Keratinocyte (primary cell): ENCODE measurements around the gene EAPP. TPM values are rescaled to one million over a fixed set of nuclear protein-coding genes. Genes with fewer than 3 reads are reported as not detected.

ENCODE experiments used
- DNase-seq: peaks from one replicate; pipeline ENCODE4 v3.0.0-alpha.2; 2011; ENCODE audit warnings: low read depth, missing footprints, low spot score
- FAIRE-seq: peaks from 2 replicates; lab custom pipeline; 2011; peaks lifted over from hg19 to GRCh38; lab: Jason Lieb, UNC
- H2AFZ ChIP-seq: 2 replicates; pipeline ENCODE4 v1.6.0; 2012; ENCODE audit warnings: low read length, control low read depth, inconsistent platforms; ENCODE audit not compliant: control insufficient read depth
- H3K27ac ChIP-seq: 2 replicates; pipeline ENCODE4 v1.5.1; 2011; ENCODE audit warnings: low read length; ENCODE audit not compliant: control insufficient read depth, insufficient read depth
- H3K27me3 ChIP-seq: 3 replicates; pipeline ENCODE4 v1.6.0; 2011; ENCODE audit warnings: low read length; ENCODE audit not compliant: control insufficient read depth, insufficient read depth; ENCODE audit errors: extremely low read depth
- H3K36me3 ChIP-seq, 2 experiments: 2 replicates in 1 of 2; 3 replicates in 1 of 2; pipeline ENCODE4 v1.5.1; 2011; ENCODE audit warnings: low read length in 2 of 2, mild to moderate bottlenecking in 1 of 2; ENCODE audit not compliant: control insufficient read depth in 2 of 2, insufficient read depth in 2 of 2; ENCODE audit errors: extremely low read depth in 1 of 2
- H3K4me1 ChIP-seq: 3 replicates; pipeline ENCODE4 v1.5.1; 2011; ENCODE audit warnings: low read length; ENCODE audit not compliant: control insufficient read depth, insufficient read depth; ENCODE audit errors: extremely low read depth
- H3K4me2 ChIP-seq: 3 replicates; pipeline ENCODE4 v1.6.0; 2011; ENCODE audit warnings: low read depth, low read length; ENCODE audit not compliant: control insufficient read depth, insufficient read depth; ENCODE audit errors: extremely low read depth
- H3K4me3 ChIP-seq, 3 experiments: fragments of 200-600 bp in 1 of 3; sonication (generic) in 1 of 3; 2 replicates in 2 of 3; 3 replicates in 1 of 3; pipeline ENCODE4 v1.5.1; 2011 to 2016; ENCODE audit warnings: low read length in 3 of 3, mild to moderate bottlenecking in 3 of 3, control low read depth in 2 of 3, inconsistent platforms in 1 of 3, low read depth in 1 of 3, mixed read lengths in 1 of 3, mixed run types in 1 of 3, moderate library complexity in 1 of 3; ENCODE audit not compliant: control insufficient read depth in 2 of 3, insufficient read depth in 2 of 3; ENCODE audit errors: extremely low read depth in 1 of 3
- H3K79me2 ChIP-seq: 2 replicates; pipeline ENCODE4 v1.6.0; 2012; ENCODE audit warnings: low read length; ENCODE audit not compliant: control insufficient read depth, insufficient read depth
- H3K9ac ChIP-seq: 3 replicates; pipeline ENCODE4 v1.6.0; 2011; ENCODE audit warnings: low read length; ENCODE audit not compliant: control insufficient read depth, insufficient read depth; ENCODE audit errors: extremely low read depth
- H3K9me1 ChIP-seq: 3 replicates; pipeline ENCODE4 v1.6.0; 2011; ENCODE audit warnings: low read length; ENCODE audit not compliant: control insufficient read depth, insufficient read depth; ENCODE audit errors: extremely low read depth
- H3K9me3 ChIP-seq: 2 replicates; pipeline ENCODE4 v1.5.1; 2012; ENCODE audit warnings: low read depth, low read length; ENCODE audit not compliant: control insufficient read depth
- H4K20me1 ChIP-seq: 3 replicates; pipeline ENCODE4 v1.6.0; 2011; ENCODE audit warnings: low read length; ENCODE audit not compliant: control insufficient read depth, insufficient read depth; ENCODE audit errors: extremely low read depth
- CTCF ChIP-seq, 3 experiments: IDR thresholded peaks in 1 of 3; conservative IDR thresholded peaks in 1 of 3; optimal IDR thresholded peaks in 1 of 3; 2 replicates in 2 of 3; 3 replicates in 1 of 3; pipeline versions ENCODE3 to v1.5.1; 2011; ENCODE audit warnings: low read length in 3 of 3, mild to moderate bottlenecking in 3 of 3, moderate library complexity in 2 of 3, control low read depth in 1 of 3, inconsistent platforms in 1 of 3; ENCODE audit not compliant: insufficient read depth in 2 of 3; ENCODE audit errors: extremely low read depth in 1 of 3
- EZH2 ChIP-seq: IDR thresholded peaks from one replicate; pipeline ENCODE4 v1.6.1; 2012; ENCODE audit warnings: inconsistent platforms, mild to moderate bottlenecking, low read length, moderate library complexity
- dilution Hi-C: fragments of 300-500 bp; cut with MboI; formaldehyde crosslinking; loops from one replicate; pipeline ENCODE4 v1.7.0; 2020; ENCODE audit warnings: low sequenced_read_pairs; ENCODE audit not compliant: extremely low pct_ligation_motif_present
- polyA minus RNA-seq, 3 experiments: library from RNA; depleted of rRNA, polyadenylated mRNA; stranded (reverse); fragments of >200 nt; gene quantifications; 1 replicate in 1 of 3; 2 replicates in 1 of 3; 3 replicates in 1 of 3; pipeline ENCODE4 v1.2.3, GENCODE V29; 2011
- polyA plus RNA-seq, 5 experiments: library from polyadenylated mRNA; depleted of rRNA in 3 of 5; stranded (reverse) in 3 of 5; stranded (forward) in 1 of 5; unstranded in 1 of 5; fragments of >200 nt; gene quantifications; 1 replicate in 1 of 5; 2 replicates in 3 of 5; 3 replicates in 1 of 5; pipeline versions ENCODE4 v1.2.1 to v1.2.3, GENCODE V29; 2011 to 2012; ENCODE audit warnings: missing spikeins in 2 of 5, low read depth in 1 of 5, low replicate concordance in 1 of 5

Gene EAPP
- polyA plus RNA-seq, result 23.0 to 45.3 TPM (median 26.7 TPM) in 3 replicates
- 36.8 TPM for polyA plus RNA-seq (2011; ENCODE audit: low read depth)
- polyA plus RNA-seq (2011; cell fraction: cytosol; rRNA removed), result 27.7 and 53.9 TPM in 2 replicates
- 19.9 and 29.8 TPM in 2 replicates for polyA plus RNA-seq (2011; cell fraction: nucleus; rRNA removed)
- polyA plus RNA-seq (2012; ENCODE audit: low replicate concordance), result 26.9 and 32.8 TPM in 2 replicates
- polyA minus RNA-seq, result 5.0 to 21.2 TPM (median 9.2 TPM) in 3 replicates
- 16.7 TPM for polyA minus RNA-seq (2011; cell fraction: cytosol; rRNA and poly(A)+ RNA removed)
- 5.8 and 11.2 TPM in 2 replicates for polyA minus RNA-seq (2011; cell fraction: nucleus; rRNA and poly(A)+ RNA removed)

GRCh38 chr14:34539407-34540180 lies at the start of gene EAPP:
Gene EAPP (minus strand): TSS chr14:34539701. CDS start chr14:34539628, 73 bp downstream.
- no peaks in the 10 kb centered on the region for H3K9me3 ChIP-seq
- H3K4me1 ChIP-seq, result peaks cover 7% of the 10 kb centered on the region
- H3K4me2 ChIP-seq, result peak within 1 kb of the TSS; percentile 83
- peak within 1 kb of the TSS; percentile 99 for H3K9ac ChIP-seq
- FAIRE-seq (no peak), DNase-seq (peak; percentile 77)
- H4K20me1 ChIP-seq, result no peaks in the 10 kb centered on the region
- no peaks in the 10 kb centered on the region for H3K27me3 ChIP-seq
- dilution Hi-C loops, result no loop called here
- H3K79me2 ChIP-seq, result peaks cover 27% of the 10 kb centered on the region
- H3K27ac ChIP-seq, result peak within 1 kb of the TSS; percentile 97
- peak within 1 kb of the TSS; percentile 94 to 98 (median 96) for H3K4me3 ChIP-seq
- TF ChIP-seq CTCF (optimal IDR thresholded peaks at IDR 0.05 in 1 of 3, IDR thresholded peaks at IDR 0.05 in 1 of 3, conservative IDR thresholded peaks at IDR 0.05 in 1 of 3; ENCODE audit: extremely low read depth in 1 of 3, insufficient read depth in 2 of 3, low read length in 3 of 3) (peak in 1 of 3 experiments; percentile 6), EZH2 (no peak)
- H2AFZ ChIP-seq, result peak within 1 kb of the TSS; percentile 97
- peaks cover 0 to 1% of the 10 kb centered on the region in 2 experiments for H3K36me3 ChIP-seq
- H3K9me1 ChIP-seq, result no peaks in the 10 kb centered on the region

GRCh38 chr14:34583525-34583924 lies 44.0 kb upstream of the EAPP start:
- no peaks in the 10 kb centered on the region for H4K20me1 ChIP-seq
- H3K4me3 ChIP-seq, result no peak overlapping the region
- H3K9me3 ChIP-seq, result no peaks in the 10 kb centered on the region
- dilution Hi-C loops, result no loop called here
- TF ChIP-seq EZH2 (no peak), CTCF (optimal IDR thresholded peaks at IDR 0.05 in 1 of 3, IDR thresholded peaks at IDR 0.05 in 1 of 3, conservative IDR thresholded peaks at IDR 0.05 in 1 of 3; ENCODE audit: extremely low read depth in 1 of 3, insufficient read depth in 2 of 3, low read length in 3 of 3) (no peak)
- H3K36me3 ChIP-seq, result peaks cover 9 to 17% of the 10 kb centered on the region in 2 experiments
- H3K79me2 ChIP-seq, result no peaks in the 10 kb centered on the region
- no peak overlapping the region for H3K27ac ChIP-seq
- no peaks in the 10 kb centered on the region for H3K4me1 ChIP-seq
- H3K9me1 ChIP-seq, result no peaks in the 10 kb centered on the region
- FAIRE-seq, result no peak
- no peaks in the 10 kb centered on the region for H3K27me3 ChIP-seq
- H3K9ac ChIP-seq, result no peak overlapping the region
- no peak overlapping the region for H2AFZ ChIP-seq
- H3K4me2 ChIP-seq, result no peak overlapping the region
- no peak for DNase-seq
